Right renal pelvis (tissue), 4 donors: ENCODE results near the gene CCDC182. TPM values are rescaled to one million over a fixed set of nuclear protein-coding genes. Genes with fewer than 3 reads are reported as not detected.

Experiments used
- DNase-seq, 4 donors: peaks; one replicate each; pipeline ENCODE4 v3.0.0-alpha.2; 2013; ENCODE audit warnings: low read depth in 4 of 4, low spot score in 3 of 4, missing footprints in 1 of 4
- polyA plus RNA-seq, 4 donors: library from polyadenylated mRNA; unstranded; fragments of 120-200 nt; gene quantifications; one replicate each; pipeline ENCODE4 v1.2.1, GENCODE V29; 2013; ENCODE audit not compliant: insufficient read length in 4 of 4

Gene CCDC182
- polyA plus RNA-seq, 4 donors = 0.24 TPM; not detected in 3

DNA sequence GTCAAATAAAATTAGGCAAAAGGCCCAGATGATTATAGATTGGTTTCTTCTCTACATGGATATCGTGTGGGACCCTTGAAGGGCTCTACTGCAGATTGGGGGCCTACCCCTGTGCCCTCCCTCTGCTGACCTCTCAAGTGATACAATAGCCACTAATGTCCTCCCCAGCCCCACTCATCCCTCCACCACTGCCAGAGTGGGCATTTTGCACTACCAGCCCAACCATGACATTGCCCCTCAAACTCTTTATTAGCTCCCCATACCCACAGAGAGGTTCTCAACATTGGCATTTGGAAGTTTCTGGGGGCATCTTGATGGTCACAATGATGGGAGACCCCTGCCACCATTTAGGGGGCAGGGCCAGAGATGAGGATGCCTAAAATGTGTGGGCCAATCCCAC lies 41.8 kb downstream of the CCDC182 start:
- no peak for DNase-seq

DNA sequence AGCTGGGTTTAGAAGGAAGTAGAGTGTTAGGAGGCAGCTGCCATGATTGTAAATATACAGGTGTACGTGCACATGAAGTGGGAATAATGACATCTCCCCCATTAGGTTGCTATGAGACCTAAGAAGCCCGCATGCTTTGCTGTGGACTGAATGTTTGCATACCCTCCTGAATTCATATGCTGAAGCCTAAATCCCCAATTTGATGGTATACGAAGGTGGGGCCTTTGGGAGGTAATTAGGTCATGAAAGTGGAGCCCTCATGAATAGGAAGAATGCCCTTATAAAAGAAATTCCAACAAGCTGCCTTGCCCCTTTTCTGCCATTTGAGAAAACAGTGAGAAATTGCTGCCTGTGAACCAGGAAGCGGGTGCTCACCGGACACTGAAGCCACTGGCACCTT lies 44.0 kb downstream of the CCDC182 start:
- no peak for DNase-seq

DNA sequence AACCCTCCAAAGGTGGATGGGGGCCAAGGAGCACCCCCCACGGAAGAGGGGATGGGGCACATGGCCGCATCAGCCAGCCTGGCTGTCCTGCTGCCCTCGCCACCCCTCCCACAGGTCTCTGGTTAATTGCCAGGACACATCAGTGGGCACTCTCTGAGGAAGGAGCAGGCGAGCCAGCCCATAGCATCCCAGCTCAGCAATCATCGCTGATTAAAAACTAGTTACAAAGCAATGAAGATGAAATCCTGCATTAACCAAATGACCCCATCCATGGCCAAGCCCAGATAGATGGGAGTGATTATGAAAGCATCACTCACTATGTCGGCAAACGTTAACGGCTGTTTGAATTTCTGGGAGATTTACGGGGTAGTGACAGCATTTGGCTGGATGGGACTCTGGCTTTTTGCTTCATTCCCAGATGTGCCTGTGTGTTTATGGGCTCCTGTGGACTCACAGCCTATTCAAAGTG lies 45.3 kb downstream of the CCDC182 start:
- DNase-seq = peak in 2 of 4 donors; percentile 40 to 47

DNA sequence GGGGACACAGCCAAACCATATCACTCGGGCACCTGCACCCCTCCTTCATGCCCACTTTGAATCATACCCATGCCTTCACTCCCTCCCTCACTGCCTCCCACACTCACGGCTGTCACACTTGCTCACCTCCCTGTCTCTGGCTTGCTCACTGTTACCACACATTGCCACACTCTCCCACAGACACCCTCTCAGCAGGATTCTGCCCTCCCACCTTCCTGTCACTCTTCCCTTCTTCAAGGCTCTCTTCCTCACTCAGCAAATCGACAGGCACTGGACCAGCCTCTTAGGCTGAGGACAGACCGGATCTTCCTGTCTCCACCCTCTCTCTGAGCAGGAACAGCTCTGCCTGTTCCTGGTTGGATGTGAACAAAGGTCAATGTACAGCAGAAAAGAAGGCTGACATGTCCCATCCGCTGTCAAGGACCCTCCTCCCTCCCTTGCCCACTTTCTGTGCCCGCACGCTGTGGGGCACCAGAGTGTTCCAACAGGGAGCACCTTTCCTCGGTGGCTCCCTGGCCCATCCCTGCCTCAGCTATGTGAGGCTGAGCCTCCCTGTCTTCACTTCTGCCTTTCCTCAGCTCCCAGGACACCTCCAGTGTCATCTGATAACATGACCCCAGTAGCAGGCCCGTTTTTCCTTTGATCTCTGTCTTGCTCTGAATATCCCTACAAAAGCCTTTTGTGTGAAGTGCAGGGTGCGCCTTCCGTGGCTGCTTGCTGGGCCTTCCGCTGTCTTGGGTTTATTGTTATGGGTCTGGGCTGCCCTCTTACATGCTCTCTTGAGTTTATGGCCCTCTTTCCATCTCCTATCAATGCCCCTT lies 47.0 kb downstream of the CCDC182 start:
- no peak for DNase-seq

DNA sequence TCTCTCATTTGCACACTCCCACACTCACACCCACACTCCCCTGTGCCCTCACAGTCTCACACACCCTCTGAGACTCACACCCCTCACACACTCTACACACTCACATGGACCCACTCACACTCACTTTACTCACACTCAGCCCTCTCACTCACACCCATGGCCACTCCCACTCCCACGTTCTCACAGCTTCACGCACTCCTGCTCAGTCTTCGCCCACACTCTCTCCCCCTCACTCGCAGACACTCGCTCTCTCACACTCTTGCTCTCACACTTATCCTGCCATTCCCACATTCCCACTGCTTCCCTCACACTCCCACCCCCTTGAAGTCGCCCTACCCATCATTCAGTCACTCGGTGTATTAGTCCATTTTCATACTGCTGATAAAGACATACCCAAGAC lies 47.9 kb downstream of the CCDC182 start:
- DNase-seq = no peak

DNA sequence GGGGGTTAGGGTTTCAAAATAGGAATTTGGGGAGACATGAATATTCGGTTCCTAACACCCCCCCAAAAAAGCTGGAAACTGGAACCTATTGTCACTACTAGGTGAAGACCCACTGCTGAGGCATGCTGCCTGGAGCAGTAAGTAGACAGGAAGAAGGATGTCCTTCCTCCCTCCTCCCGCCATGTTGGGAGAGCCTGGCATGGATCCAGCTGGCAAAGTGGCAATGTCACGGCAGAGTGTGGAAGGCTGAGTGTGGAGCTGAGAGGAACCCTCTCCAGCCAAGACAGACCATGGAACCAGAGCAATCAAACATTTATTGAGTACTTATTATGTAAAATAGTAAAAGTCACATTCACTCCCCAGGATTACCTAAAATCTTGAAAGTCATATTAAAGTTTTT lies 49.0 kb downstream of the CCDC182 start:
- DNase-seq = no peak

Other genes with a start within 250 kb of the CCDC182 start
- 10 to 100 TPM; 62.1 to 65.7 (median 64.7) TPM for gene MRPS23, start 104.7 kb upstream of the CCDC182 start, polyA plus RNA-seq
- gene CUEDC1, start 210.1 kb upstream of the CCDC182 start, polyA plus RNA-seq = 10 to 100 TPM; 41.8 to 46.9 (median 45.2) TPM
- gene VEZF1, start 243.0 kb upstream of the CCDC182 start, polyA plus RNA-seq = 100 to 1,000 TPM in 3 of 4 donors, 10 to 100 TPM in 1; 95.9 to 119 (median 115) TPM